IPS-11a (cell line): ENCODE measurements around the gene MED27.

Source experiments
- H3K4me3 ChIP-seq: one replicate; pipeline ENCODE4 v1.5.1; 2013; ENCODE audit warnings: low read depth, low read length, control low read depth

MED27 gene

DNA sequence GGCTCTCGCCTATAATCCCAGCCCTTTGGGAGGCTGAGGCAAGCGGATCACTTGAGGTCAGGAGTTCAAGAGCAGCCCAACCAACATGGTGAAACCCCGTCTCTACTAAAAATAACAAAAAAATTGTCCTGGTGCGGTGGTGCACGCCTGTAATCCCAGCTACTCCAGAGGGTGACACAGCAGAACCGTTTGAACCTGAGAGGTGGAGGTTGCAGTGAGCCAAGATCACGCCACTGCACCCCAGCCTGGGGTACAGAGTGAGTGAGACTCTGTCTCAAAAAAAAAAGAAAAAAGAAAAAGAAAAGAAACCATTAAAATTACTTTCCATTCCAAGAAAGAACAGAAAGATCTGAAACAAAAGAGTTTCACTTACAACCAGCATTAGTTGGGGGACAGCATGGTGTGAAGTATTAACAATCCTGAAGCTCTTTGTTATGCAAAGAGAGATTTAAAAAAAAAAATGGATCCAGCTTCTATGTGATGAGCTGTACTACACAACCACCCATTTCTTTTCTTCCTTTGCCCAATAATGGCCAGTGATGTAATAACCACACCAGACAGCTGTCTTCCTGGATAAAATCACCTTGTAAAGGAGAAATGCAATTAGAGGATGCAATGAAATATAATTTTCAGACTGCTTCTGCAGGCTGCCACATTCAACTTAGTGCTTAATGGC lies 76.9 kb downstream of the MED27 start:
- H3K4me3 ChIP-seq = no peak overlapping the region

DNA sequence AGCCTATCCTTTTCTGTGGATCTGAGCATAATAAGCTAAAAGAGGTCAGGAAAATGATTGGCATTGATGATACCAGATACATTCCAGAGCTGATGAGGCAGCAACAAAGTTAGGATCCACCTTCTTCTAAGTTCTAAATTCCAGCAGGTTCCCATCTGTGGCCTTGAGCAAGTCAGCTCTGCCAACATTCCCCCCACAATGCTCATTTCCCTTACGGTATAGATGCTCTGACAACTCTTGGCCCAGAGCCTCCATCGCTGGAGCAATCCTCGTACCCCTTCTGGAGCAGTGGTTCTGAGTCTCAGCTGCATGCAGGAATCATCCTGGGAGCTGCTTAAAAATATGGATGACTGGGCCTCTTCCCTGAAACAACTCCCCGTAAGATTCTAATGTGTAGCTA lies 78.1 kb downstream of the MED27 start:
- no peak overlapping the region for H3K4me3 ChIP-seq

GRCh38 chr9:132000659-132001058 lies 79.0 kb downstream of the MED27 start:
- H3K4me3 ChIP-seq = no peak overlapping the region

GRCh38 chr9:131999692-132000551 lies 79.7 kb downstream of the MED27 start:
- no peak overlapping the region for H3K4me3 ChIP-seq

DNA sequence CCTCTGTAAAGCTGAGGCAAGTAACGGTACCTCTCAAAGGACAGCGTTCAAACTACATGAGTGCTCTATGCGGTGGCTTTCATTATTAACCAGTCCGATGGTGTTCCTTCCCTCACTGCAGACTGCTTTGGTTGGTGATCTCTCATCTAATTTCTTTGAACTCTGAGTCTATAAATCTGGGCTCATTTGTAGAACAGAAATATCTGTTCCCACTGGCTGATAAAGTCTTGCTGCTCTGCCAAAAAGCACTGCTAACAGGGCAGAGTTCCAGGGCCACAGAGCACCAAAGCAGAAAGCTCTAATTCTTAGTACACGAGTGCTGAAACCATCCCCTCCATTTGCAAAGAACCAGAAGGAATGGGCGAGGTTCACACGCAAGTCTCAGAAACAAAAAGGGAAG lies 81.9 kb downstream of the MED27 start:
- no peak overlapping the region for H3K4me3 ChIP-seq

GRCh38 chr9:131997076-131997475 lies 82.6 kb downstream of the MED27 start:
- H3K4me3 ChIP-seq = no peak overlapping the region

GRCh38 chr9:131995382-131995781 lies 84.3 kb downstream of the MED27 start:
- H3K4me3 ChIP-seq = no peak overlapping the region

GRCh38 chr9:131994364-131995125 lies 85.1 kb downstream of the MED27 start:
- no peak overlapping the region for H3K4me3 ChIP-seq

DNA sequence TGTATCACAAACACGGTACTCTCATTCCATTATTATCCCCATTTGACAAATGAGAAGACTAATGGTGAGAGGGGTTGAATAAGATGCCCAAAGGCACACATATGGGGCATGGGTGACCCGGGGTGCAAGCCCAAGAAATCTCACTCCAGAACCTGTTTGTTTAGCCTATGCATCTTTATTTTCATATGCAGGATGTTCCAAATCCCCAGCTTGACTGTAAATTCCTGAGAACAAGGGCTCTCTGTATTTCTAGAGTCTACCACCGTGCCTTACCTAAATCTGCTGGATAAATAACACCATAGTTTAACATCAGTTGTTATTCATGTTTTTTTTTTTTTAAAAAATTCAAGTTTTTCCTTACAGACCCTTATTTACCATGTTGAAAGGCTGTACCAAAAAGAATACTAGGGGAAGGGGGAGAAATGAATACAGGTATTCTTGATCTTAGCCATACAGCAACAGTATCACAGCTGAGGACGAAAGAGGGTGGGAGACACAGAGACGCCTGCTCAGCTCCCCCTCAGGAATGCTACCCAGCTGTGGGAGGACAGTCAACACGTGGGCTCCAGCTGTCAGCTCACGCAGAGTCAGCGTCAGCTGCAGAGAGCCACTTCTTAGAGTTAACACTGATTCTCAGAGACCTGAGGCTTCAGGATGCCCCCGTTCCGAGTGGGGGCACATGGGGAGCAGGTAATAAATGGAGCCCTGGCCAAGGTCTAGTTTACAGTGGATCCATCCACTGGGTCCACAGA lies 86.6 kb downstream of the MED27 start:
- H3K4me3 ChIP-seq = no peak overlapping the region

DNA sequence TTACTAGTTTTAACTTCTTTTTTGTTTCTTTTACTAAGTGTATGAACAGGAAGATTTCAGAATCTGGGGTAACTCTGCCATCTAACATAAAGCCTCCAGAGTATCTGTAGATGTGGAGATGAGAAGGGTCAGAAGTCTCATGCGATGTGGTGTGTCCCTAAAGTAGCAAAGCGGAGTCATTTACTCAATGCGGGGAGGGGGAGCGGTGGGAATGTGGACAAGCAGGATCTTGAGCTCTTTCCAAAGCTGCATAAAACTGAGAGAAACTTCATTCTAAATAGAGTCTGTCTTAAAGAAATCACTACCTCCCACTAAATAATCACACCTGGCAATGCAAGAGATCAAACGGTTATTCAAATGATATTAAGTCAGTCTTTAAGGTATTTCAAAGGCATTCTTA lies 92.4 kb downstream of the MED27 start:
- no peak overlapping the region for H3K4me3 ChIP-seq

DNA sequence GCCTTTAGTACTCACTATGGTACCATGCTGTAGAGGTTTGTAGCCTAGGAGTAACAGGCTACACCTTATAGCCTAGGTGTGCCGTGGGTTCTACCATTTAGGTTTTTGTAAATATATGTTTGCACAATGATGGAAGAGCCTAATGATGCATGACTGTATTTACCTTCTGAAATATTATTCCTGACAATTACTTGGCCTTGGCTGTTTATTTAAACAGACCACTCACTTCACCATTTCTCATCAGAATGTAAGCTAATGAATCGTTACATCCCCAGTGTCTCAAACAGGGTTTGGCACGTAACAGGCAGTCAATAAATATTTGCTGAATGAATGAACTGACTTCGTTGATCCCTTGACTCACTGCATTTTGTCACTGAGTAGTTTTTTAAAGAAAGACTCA lies 93.1 kb downstream of the MED27 start:
- H3K4me3 ChIP-seq = no peak overlapping the region

- no peak overlapping the region for H3K4me3 ChIP-seq
Observed at GRCh38 chr9:131986089-131986488, 93.6 kb downstream of the MED27 start.

GRCh38 chr9:131984564-131984963 lies 95.1 kb downstream of the MED27 start:
- no peak overlapping the region for H3K4me3 ChIP-seq

GRCh38 chr9:131982671-131983239 lies 96.9 kb downstream of the MED27 start:
- H3K4me3 ChIP-seq = no peak overlapping the region

- no peak overlapping the region for H3K4me3 ChIP-seq
Observed at GRCh38 chr9:131982102-131982501, 97.6 kb downstream of the MED27 start.

DNA sequence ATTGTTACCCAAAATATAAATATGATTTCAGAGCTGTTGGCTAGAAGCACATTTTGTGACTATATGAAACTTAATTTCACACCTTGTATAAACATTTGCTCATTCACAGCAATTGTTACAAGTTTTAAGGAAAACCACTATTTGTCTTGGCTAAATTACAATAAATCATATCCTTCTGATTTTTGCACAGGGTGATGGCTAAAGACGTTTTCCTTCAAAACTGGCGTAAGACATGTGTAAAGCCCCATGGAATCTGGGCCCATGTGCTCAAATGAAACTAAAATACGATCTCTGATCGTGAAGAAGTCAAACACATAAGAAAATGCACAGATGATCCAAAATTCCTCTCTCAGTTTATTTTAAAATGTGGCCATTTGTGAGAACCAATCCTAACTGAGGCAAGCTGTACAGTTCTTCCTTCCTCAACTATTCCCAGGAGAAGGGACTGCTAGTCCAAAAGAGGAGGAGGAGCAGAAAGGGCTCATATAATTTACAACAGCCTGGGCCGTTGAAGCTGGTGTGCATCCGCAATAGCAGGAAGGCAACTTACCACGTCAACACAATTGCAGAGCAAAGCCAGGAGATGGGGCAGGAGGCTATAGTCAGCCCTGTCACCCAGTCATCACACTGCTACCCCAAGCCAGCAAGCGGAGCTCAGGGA lies 98.4 kb downstream of the MED27 start:
- H3K4me3 ChIP-seq = no peak overlapping the region

GRCh38 chr9:131980267-131981016 lies 99.2 kb downstream of the MED27 start:
- H3K4me3 ChIP-seq = no peak overlapping the region

- no peak overlapping the region for H3K4me3 ChIP-seq
Observed at GRCh38 chr9:131977109-131977838, 102.4 kb downstream of the MED27 start.
